ENCODE results near the gene TTBK2.

DNA sequence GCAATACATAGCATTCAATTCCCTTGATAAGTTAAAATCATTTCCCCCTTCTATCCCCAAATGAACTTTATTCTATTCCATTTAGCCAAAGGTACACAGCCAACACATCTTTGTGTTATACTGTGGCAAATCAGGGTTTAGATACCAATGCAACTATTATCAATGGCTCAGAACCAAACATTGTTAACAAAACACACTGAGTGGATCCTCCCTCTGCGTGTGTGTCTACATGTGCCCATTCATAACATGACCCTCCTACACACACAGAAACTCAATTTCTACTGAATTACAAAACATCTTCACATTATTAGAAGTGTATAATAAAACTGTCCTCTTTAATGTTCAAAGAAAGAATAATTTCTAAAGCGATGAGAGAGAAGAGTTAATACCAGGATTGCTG lies 1.3 kb downstream of the TTBK2 start:
- TF ChIP-seq NR2C2 (CRISPR knock-in tag; IDR thresholded peaks at IDR 0.05), result no peak
- TF ChIP-seq JUN (CRISPR knock-in tag; IDR thresholded peaks at IDR 0.05), result no peak
- no peak for TF ChIP-seq TEAD4 (CRISPR knock-in tag; IDR thresholded peaks at IDR 0.05)
- TF ChIP-seq, protein P1, sequence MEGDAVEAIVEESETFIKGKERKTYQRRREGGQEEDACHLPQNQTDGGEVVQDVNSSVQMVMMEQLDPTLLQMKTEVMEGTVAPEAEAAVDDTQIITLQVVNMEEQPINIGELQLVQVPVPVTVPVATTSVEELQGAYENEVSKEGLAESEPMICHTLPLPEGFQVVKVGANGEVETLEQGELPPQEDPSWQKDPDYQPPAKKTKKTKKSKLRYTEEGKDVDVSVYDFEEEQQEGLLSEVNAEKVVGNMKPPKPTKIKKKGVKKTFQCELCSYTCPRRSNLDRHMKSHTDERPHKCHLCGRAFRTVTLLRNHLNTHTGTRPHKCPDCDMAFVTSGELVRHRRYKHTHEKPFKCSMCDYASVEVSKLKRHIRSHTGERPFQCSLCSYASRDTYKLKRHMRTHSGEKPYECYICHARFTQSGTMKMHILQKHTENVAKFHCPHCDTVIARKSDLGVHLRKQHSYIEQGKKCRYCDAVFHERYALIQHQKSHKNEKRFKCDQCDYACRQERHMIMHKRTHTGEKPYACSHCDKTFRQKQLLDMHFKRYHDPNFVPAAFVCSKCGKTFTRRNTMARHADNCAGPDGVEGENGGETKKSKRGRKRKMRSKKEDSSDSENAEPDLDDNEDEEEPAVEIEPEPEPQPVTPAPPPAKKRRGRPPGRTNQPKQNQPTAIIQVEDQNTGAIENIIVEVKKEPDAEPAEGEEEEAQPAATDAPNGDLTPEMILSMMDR (IDR thresholded peaks at IDR 0.05), result no peak
- no peak for TF ChIP-seq TCF7 (CRISPR knock-in tag; IDR thresholded peaks at IDR 0.05; ENCODE audit: low read depth)
- TF ChIP-seq, protein P2, sequence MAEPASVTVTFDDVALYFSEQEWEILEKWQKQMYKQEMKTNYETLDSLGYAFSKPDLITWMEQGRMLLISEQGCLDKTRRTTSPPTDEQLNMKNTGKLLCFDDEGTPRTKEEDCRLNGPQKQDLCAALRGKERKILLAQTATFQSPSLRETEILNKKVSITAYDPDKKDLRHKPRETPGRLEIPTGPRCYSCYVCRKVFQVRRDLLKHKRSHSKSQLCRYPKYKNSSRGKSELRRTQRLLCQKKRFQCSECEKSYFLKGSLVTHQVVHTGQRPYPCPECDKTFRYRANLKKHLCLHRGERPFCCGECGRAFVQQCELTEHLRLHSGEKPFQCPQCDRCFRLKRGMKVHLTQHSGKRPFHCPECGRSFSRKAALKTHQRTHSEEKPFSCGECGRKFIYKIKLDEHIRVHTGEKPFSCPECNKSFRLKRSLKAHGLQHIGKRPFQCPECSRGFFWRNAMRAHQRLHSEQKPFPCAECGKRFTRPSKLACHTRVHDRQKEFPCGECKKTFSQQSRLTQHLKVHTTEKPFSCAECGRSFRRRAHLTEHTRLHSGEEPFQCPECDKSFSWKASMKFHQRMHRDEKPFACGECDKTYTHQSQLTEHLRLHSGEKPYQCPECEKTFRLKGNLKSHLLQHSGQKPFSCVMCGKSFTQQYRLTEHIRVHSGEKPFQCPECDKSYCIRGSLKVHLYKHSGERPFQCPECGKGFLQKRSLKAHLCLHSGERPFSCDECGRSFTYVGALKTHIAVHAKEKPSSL (CRISPR knock-in tag; conservative IDR thresholded peaks at IDR 0.05), result no peak
- TF ChIP-seq, protein P3, sequence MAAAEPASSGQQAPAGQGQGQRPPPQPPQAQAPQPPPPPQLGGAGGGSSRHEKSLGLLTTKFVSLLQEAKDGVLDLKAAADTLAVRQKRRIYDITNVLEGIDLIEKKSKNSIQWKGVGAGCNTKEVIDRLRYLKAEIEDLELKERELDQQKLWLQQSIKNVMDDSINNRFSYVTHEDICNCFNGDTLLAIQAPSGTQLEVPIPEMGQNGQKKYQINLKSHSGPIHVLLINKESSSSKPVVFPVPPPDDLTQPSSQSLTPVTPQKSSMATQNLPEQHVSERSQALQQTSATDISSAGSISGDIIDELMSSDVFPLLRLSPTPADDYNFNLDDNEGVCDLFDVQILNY (CRISPR knock-in tag; IDR thresholded peaks at IDR 0.05), result no peak
- TF ChIP-seq, protein P4, sequence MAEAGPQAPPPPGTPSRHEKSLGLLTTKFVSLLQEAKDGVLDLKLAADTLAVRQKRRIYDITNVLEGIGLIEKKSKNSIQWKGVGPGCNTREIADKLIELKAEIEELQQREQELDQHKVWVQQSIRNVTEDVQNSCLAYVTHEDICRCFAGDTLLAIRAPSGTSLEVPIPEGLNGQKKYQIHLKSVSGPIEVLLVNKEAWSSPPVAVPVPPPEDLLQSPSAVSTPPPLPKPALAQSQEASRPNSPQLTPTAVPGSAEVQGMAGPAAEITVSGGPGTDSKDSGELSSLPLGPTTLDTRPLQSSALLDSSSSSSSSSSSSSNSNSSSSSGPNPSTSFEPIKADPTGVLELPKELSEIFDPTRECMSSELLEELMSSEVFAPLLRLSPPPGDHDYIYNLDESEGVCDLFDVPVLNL (CRISPR knock-in tag; IDR thresholded peaks at IDR 0.05; ENCODE audit: borderline replicate concordance, low read depth), result no peak
- TF ChIP-seq NFYB (CRISPR knock-in tag; conservative IDR thresholded peaks at IDR 0.05; ENCODE audit: low read depth), result no peak
- TF ChIP-seq, protein P5, sequence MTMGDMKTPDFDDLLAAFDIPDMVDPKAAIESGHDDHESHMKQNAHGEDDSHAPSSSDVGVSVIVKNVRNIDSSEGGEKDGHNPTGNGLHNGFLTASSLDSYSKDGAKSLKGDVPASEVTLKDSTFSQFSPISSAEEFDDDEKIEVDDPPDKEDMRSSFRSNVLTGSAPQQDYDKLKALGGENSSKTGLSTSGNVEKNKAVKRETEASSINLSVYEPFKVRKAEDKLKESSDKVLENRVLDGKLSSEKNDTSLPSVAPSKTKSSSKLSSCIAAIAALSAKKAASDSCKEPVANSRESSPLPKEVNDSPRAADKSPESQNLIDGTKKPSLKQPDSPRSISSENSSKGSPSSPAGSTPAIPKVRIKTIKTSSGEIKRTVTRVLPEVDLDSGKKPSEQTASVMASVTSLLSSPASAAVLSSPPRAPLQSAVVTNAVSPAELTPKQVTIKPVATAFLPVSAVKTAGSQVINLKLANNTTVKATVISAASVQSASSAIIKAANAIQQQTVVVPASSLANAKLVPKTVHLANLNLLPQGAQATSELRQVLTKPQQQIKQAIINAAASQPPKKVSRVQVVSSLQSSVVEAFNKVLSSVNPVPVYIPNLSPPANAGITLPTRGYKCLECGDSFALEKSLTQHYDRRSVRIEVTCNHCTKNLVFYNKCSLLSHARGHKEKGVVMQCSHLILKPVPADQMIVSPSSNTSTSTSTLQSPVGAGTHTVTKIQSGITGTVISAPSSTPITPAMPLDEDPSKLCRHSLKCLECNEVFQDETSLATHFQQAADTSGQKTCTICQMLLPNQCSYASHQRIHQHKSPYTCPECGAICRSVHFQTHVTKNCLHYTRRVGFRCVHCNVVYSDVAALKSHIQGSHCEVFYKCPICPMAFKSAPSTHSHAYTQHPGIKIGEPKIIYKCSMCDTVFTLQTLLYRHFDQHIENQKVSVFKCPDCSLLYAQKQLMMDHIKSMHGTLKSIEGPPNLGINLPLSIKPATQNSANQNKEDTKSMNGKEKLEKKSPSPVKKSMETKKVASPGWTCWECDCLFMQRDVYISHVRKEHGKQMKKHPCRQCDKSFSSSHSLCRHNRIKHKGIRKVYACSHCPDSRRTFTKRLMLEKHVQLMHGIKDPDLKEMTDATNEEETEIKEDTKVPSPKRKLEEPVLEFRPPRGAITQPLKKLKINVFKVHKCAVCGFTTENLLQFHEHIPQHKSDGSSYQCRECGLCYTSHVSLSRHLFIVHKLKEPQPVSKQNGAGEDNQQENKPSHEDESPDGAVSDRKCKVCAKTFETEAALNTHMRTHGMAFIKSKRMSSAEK (CRISPR knock-in tag; IDR thresholded peaks at IDR 0.05; ENCODE audit: borderline replicate concordance), result no peak
- no peak for TF ChIP-seq NR1H2 (CRISPR knock-in tag; IDR thresholded peaks at IDR 0.05)
- no peak for TF ChIP-seq ZNF138 (CRISPR knock-in tag; conservative IDR thresholded peaks at IDR 0.05)
- TF ChIP-seq ZNF263 (CRISPR knock-in tag; IDR thresholded peaks at IDR 0.05; ENCODE audit: low read depth), result no peak
- no peak for TF ChIP-seq SMAD4 (CRISPR knock-in tag; IDR thresholded peaks at IDR 0.05)

Measured in WTC11 (cell line).